ENCODE measurements around the gene FAM167B.
"Not testable (repeated sequence)": the region's sequence is repeated elsewhere in the genome, so short reads cannot be mapped to it uniquely, and the experiment has no call there.

GRCh38 chr1:32298211-32298610 is 51.2 kb downstream of the FAM167B start:
- TF ChIP-seq POLR2A, CTCF (IDR thresholded peaks at IDR 0.05): not testable (repeated sequence)

Measured in ovary (tissue), 3 donors.